Measurements from ENCODE around the gene CCDC192.

DNA sequence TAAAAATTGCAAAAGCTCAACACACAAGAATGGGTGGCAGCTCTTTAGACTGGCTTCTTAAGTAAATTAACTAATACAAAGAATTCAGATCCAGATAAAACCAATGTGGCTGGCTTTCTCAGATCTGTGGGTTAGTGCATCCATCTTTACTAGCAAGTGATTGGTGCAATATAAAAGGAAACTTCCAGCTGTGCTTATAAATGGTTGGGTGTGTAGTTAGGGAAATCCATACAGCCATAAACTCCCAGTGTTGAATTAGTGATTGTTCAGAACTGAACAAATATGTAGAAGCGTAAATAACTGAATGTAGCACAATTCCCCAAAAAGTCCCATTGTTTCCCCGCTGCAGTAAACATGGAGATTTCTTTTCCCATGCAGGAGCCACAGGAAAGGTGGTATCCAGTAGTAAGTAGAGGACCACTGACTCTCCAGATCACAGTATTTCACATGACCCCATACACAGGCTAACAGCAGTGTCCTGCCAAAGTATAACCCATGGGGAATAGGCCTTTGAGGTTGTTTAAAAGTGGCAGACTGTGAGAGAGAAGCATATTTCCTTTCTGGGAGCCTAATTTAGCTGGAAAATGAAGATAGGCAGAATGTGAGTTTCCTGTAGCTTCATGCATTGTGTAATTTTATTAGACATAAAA, 207.2 kb downstream of the CCDC192 start:
- TF ChIP-seq POLR2AphosphoS5 (IDR thresholded peaks at IDR 0.05; ENCODE audit: low read depth) (no peak), CTCF (conservative IDR thresholded peaks at IDR 0.05; ENCODE audit: low read depth in 2 of 2) (no peak), EZH2 (IDR thresholded peaks at IDR 0.05; ENCODE audit: low read depth, unreplicated experiment) (no peak), EZH2phosphoT487 (IDR thresholded peaks at IDR 0.05; ENCODE audit: unreplicated experiment) (no peak), REST (IDR thresholded peaks at IDR 0.05; ENCODE audit: unreplicated experiment) (no peak), JUNB (IDR thresholded peaks at IDR 0.05; ENCODE audit: unreplicated experiment) (no peak), ZNF114 (CRISPR knock-in tag; IDR thresholded peaks at IDR 0.05) (no peak), CREB1 (CRISPR knock-in tag; IDR thresholded peaks at IDR 0.05; ENCODE audit: low read depth) (no peak), NANOG (IDR thresholded peaks at IDR 0.05; ENCODE audit: borderline replicate concordance) (no peak), STAT1 (IDR thresholded peaks at IDR 0.05; ENCODE audit: unreplicated experiment) (no peak), ZNF331 (CRISPR knock-in tag; IDR thresholded peaks at IDR 0.05; ENCODE audit: low read depth) (no peak)
